KMS-11 (cell line): ENCODE data around the gene EFHC2.

ENCODE experiments used
- H2AFZ ChIP-seq: fragments of 200-600 bp; sonication (generic); 2 replicates; pipeline ENCODE4 v1.6.1; 2016; ENCODE audit warnings: antibody characterized with exemption, mixed run types, low read depth
- H3K27ac ChIP-seq: fragments of 200-600 bp; sonication (generic); 2 replicates; pipeline ENCODE4 v1.6.1; 2016; ENCODE audit warnings: mild to moderate bottlenecking, mixed run types
- H3K27me3 ChIP-seq: fragments of 200-600 bp; sonication (generic); 2 replicates; pipeline ENCODE4 v1.6.1; 2017; ENCODE audit warnings: mild to moderate bottlenecking, low read depth, mixed run types, moderate library complexity; ENCODE audit not compliant: insufficient read depth
- H3K36me3 ChIP-seq: fragments of 200-600 bp; sonication (generic); 2 replicates; pipeline ENCODE4 v1.6.1; 2017; ENCODE audit warnings: mild to moderate bottlenecking, mixed run types; ENCODE audit not compliant: insufficient read depth
- H3K4me1 ChIP-seq: fragments of 200-600 bp; sonication (generic); 2 replicates; pipeline ENCODE4 v1.6.1; 2016; ENCODE audit warnings: mild to moderate bottlenecking, low read depth, mixed run types; ENCODE audit not compliant: poor library complexity, severe bottlenecking
- H3K4me2 ChIP-seq: fragments of 200-600 bp; sonication (generic); 2 replicates; pipeline ENCODE4 v1.7.0; 2016; ENCODE audit warnings: mild to moderate bottlenecking, mixed run types
- H3K4me3 ChIP-seq: fragments of 200-600 bp; sonication (generic); IDR thresholded peaks from 2 replicates; pipeline ENCODE4 v1.6.1; 2017; ENCODE audit warnings: low read depth, low read length, mixed read lengths; ENCODE audit not compliant: insufficient read depth
- H3K79me2 ChIP-seq: fragments of 200-600 bp; sonication (generic); 2 replicates; pipeline ENCODE4 v1.6.1; 2016; ENCODE audit warnings: low read depth, mixed run types; ENCODE audit not compliant: insufficient read depth
- H3K9ac ChIP-seq: fragments of 200-600 bp; sonication (generic); 2 replicates; pipeline ENCODE4 v1.6.1; 2016; ENCODE audit warnings: mild to moderate bottlenecking, mixed run types
- H4K20me1 ChIP-seq: fragments of 200-600 bp; sonication (generic); 2 replicates; pipeline ENCODE4 v1.6.1; 2016; ENCODE audit warnings: mild to moderate bottlenecking, mixed run types; ENCODE audit not compliant: insufficient read depth
- CTCF ChIP-seq: fragments of 200-600 bp; sonication (generic); conservative IDR thresholded peaks from 2 replicates; pipeline ENCODE4 v1.6.1; 2017; ENCODE audit warnings: low read depth, mild to moderate bottlenecking, antibody characterized with exemption, low read length, moderate library complexity, mixed read lengths

EFHC2 gene

GRCh38 chrX:44167116-44167515, 176.4 kb downstream of the EFHC2 start:
- no peak overlapping the region for H3K9ac ChIP-seq
- H3K27ac ChIP-seq = no peak overlapping the region
- no peaks in the 10 kb centered on the region for H3K27me3 ChIP-seq
- no peak overlapping the region for H2AFZ ChIP-seq
- no peak overlapping the region for H3K4me2 ChIP-seq
- H4K20me1 ChIP-seq = no peaks in the 10 kb centered on the region
- H3K4me3 ChIP-seq = no peak overlapping the region
- TF ChIP-seq CTCF = no peak
- no peaks in the 10 kb centered on the region for H3K36me3 ChIP-seq
- H3K4me1 ChIP-seq = no peaks in the 10 kb centered on the region
- H3K79me2 ChIP-seq = no peaks in the 10 kb centered on the region

- H2AFZ ChIP-seq = no peak overlapping the region
These were observed 180.5 kb downstream of the EFHC2 start for GRCh38 chrX:44162964-44163475.

GRCh38 chrX:44157858-44158257, 185.6 kb downstream of the EFHC2 start:
- Histone ChIP-seq H3K4me2 (no peak overlapping the region), H3K36me3 (no peaks in the 10 kb centered on the region), H3K4me3 (no peak overlapping the region), H3K79me2 (no peaks in the 10 kb centered on the region), H3K9ac (no peak overlapping the region), H3K27me3 (no peaks in the 10 kb centered on the region), H3K4me1 (no peaks in the 10 kb centered on the region), H4K20me1 (no peaks in the 10 kb centered on the region), H2AFZ (no peak overlapping the region), H3K27ac (no peak overlapping the region)
- TF ChIP-seq CTCF = no peak

More at GRCh38 chrX:44162964-44163475, 180.5 kb downstream of the EFHC2 start:
- TF ChIP-seq CTCF = no peak
- Histone ChIP-seq H3K4me3 (no peak overlapping the region), H3K36me3 (no peaks in the 10 kb centered on the region), H3K9ac (no peak overlapping the region), H3K27me3 (no peaks in the 10 kb centered on the region), H4K20me1 (no peaks in the 10 kb centered on the region), H3K4me2 (no peak overlapping the region), H3K27ac (no peak overlapping the region), H3K79me2 (no peaks in the 10 kb centered on the region), H3K4me1 (no peaks in the 10 kb centered on the region)

- Histone ChIP-seq H3K4me1 (no peaks in the 10 kb centered on the region), H4K20me1 (no peaks in the 10 kb centered on the region), H3K27me3 (no peaks in the 10 kb centered on the region), H3K36me3 (no peaks in the 10 kb centered on the region), H2AFZ (no peak overlapping the region), H3K79me2 (no peaks in the 10 kb centered on the region), H3K4me2 (no peak overlapping the region), H3K4me3 (no peak overlapping the region), H3K9ac (no peak overlapping the region), H3K27ac (no peak overlapping the region)
- no peak for TF ChIP-seq CTCF
These were observed 186.2 kb downstream of the EFHC2 start for GRCh38 chrX:44157283-44157682.
